Adrenal gland (tissue), 5 donors: ENCODE results near the gene NCOA1.

Source experiments
- POLR2A ChIP-seq, 2 donors: fragments of 450-650 bp; IDR thresholded peaks; one replicate each; pipeline ENCODE4 v1.6.1; 2017; ENCODE audit warnings: antibody characterized with exemption in 2 of 2, mild to moderate bottlenecking in 2 of 2, moderate library complexity in 1 of 2
- TF ChIP-seq, protein P1 (sequence below), 6 experiments: fragments of 450-650 bp in 4 of 6; fragments of 200-600 bp in 2 of 6; sonication (generic) in 1 of 6; IDR thresholded peaks; 1 replicate in 5 of 6; 2 replicates in 1 of 6; pipeline versions ENCODE4 v1.5.1 to v1.8.0; 2016 to 2021; ENCODE audit warnings: antibody characterized with exemption in 6 of 6, mild to moderate bottlenecking in 2 of 6, moderate library complexity in 1 of 6
- donor health status: DM: no; HTN: no; CAD: no.

DNA sequence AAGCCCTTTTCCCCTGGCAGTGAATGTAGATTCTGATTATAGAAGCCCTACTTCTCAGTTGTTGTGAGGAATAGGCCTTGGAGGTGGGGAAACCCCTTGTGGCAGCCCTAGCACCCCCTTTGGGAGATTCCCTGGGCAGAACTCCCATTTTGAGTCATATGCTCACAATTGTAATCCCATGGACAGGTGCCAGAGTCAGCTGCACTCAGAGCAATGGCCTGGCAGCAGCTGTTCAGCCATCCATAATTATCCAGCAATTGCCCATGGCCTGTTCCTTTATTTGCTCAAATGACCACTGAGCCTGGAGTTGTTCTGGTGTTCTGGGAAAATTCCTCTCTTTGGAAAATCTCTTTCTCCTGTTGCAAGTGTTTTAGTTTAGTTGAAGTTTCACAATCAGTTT lies 230.4 kb downstream of the NCOA1 start:
- no peak for TF ChIP-seq POLR2A (IDR thresholded peaks at IDR 0.05)
- TF ChIP-seq, protein P1, sequence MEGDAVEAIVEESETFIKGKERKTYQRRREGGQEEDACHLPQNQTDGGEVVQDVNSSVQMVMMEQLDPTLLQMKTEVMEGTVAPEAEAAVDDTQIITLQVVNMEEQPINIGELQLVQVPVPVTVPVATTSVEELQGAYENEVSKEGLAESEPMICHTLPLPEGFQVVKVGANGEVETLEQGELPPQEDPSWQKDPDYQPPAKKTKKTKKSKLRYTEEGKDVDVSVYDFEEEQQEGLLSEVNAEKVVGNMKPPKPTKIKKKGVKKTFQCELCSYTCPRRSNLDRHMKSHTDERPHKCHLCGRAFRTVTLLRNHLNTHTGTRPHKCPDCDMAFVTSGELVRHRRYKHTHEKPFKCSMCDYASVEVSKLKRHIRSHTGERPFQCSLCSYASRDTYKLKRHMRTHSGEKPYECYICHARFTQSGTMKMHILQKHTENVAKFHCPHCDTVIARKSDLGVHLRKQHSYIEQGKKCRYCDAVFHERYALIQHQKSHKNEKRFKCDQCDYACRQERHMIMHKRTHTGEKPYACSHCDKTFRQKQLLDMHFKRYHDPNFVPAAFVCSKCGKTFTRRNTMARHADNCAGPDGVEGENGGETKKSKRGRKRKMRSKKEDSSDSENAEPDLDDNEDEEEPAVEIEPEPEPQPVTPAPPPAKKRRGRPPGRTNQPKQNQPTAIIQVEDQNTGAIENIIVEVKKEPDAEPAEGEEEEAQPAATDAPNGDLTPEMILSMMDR (IDR thresholded peaks at IDR 0.05): no peak
